GM23338 (cell line): ENCODE results near the gene CDHR3. TPM values are rescaled to one million over a fixed set of nuclear protein-coding genes. Genes with fewer than 3 reads are reported as not detected.

Experiments
- ATAC-seq: fragments of 200-7000 bp; cut with Tn5 transposase; 3 replicates; pipeline ENCODE4 v1.9.1; 2020
- DNase-seq: peaks from one replicate; pipeline ENCODE4 v3.0.0-alpha.2; 2015; ENCODE audit warnings: low spot score
- H2AFZ ChIP-seq: fragments of 200-600 bp; sonication (generic); 2 replicates; pipeline ENCODE4 v1.8.0; 2016; ENCODE audit warnings: antibody characterized with exemption, mild to moderate bottlenecking, moderate library complexity
- H3F3A ChIP-seq: fragments of 200-600 bp; sonication (generic); replicated peaks from 2 replicates; pipeline ENCODE4 v1.8.0; 2017; ENCODE audit warnings: antibody characterized with exemption, mixed run types, low read depth
- H3K27ac ChIP-seq: fragments of 200-600 bp; sonication (generic); 2 replicates; pipeline ENCODE4 v1.6.1; 2016; ENCODE audit warnings: low read depth
- H3K27me3 ChIP-seq: fragments of 200-600 bp; sonication (generic); 2 replicates; pipeline ENCODE4 v1.8.0; 2016; ENCODE audit warnings: mild to moderate bottlenecking, mixed run types, moderate library complexity; ENCODE audit not compliant: insufficient read depth
- H3K36me3 ChIP-seq: fragments of 200-600 bp; sonication (generic); 2 replicates; pipeline ENCODE4 v1.8.0; 2016; ENCODE audit warnings: mild to moderate bottlenecking; ENCODE audit not compliant: insufficient read depth
- H3K4me1 ChIP-seq: fragments of 200-600 bp; sonication (generic); 2 replicates; pipeline ENCODE4 v1.8.0; 2016; ENCODE audit warnings: mild to moderate bottlenecking, moderate library complexity; ENCODE audit not compliant: insufficient read depth
- H3K4me2 ChIP-seq: fragments of 200-600 bp; sonication (generic); 2 replicates; pipeline ENCODE4 v1.7.1; 2017; ENCODE audit warnings: mixed run types
- H3K4me3 ChIP-seq: fragments of 200-600 bp; sonication (generic); 2 replicates; pipeline ENCODE4 v1.6.1; 2016; ENCODE audit warnings: mixed run types
- H3K79me2 ChIP-seq: fragments of 200-600 bp; sonication (generic); replicated peaks from 2 replicates; pipeline ENCODE4 v1.8.0; 2017; ENCODE audit warnings: mild to moderate bottlenecking; ENCODE audit not compliant: insufficient read depth
- H3K9me2 ChIP-seq: fragments of 200-600 bp; sonication (generic); 2 replicates; pipeline ENCODE4 v1.8.0; 2017; ENCODE audit not compliant: insufficient read depth
- H4K20me1 ChIP-seq: fragments of 200-600 bp; sonication (generic); replicated peaks from 2 replicates; pipeline ENCODE4 v1.8.0; 2017; ENCODE audit warnings: mild to moderate bottlenecking; ENCODE audit not compliant: insufficient read depth
- H3K27ac Mint-ChIP-seq: 2 replicates; pipeline ENCODE4 v1.8.0; 2020; ENCODE audit warnings: inconsistent platforms, mild to moderate bottlenecking, moderate library complexity, mixed read lengths
- H3K27me3 Mint-ChIP-seq: 3 replicates; pipeline ENCODE4 v1.8.0; 2022; ENCODE audit warnings: low read depth, mild to moderate bottlenecking, moderate library complexity, mixed read lengths, inconsistent platforms; ENCODE audit not compliant: insufficient read depth, poor library complexity
- H3K36me3 Mint-ChIP-seq: 3 replicates; pipeline ENCODE4 v1.8.0; 2021; ENCODE audit warnings: low read depth, mild to moderate bottlenecking, inconsistent platforms, moderate library complexity, mixed read lengths
- H3K4me1 Mint-ChIP-seq: 3 replicates; pipeline ENCODE4 v1.8.0; 2020; ENCODE audit warnings: mild to moderate bottlenecking, inconsistent platforms, mixed read lengths
- H3K4me3 Mint-ChIP-seq: 3 replicates; pipeline ENCODE4 v1.8.0; 2021; ENCODE audit warnings: moderate library complexity, mild to moderate bottlenecking, inconsistent platforms, mixed read lengths
- H3K9me3 Mint-ChIP-seq: 3 replicates; pipeline ENCODE4 v1.8.0; 2020; ENCODE audit warnings: moderate library complexity, mild to moderate bottlenecking, inconsistent platforms, mixed read lengths
- CTCF ChIP-seq, 2 experiments: fragments of 200-600 bp in 1 of 2; sonication (generic) in 1 of 2; conservative IDR thresholded peaks; 2 replicates each; pipeline versions ENCODE4 v1.5.1 to v1.6.1; 2016 to 2017; ENCODE audit warnings: antibody characterized with exemption in 2 of 2, low read depth in 2 of 2, mild to moderate bottlenecking in 2 of 2, moderate library complexity in 1 of 2
- ETS1 ChIP-seq: IDR thresholded peaks from 2 replicates; pipeline ENCODE4 v1.6.1; 2016; ENCODE audit warnings: antibody characterized with exemption
- EZH2 ChIP-seq: fragments of 200-600 bp; sonication (generic); IDR thresholded peaks from one replicate; pipeline ENCODE4 v1.8.0; 2017; ENCODE audit warnings: antibody characterized with exemption, mild to moderate bottlenecking, low read depth; ENCODE audit not compliant: unreplicated experiment
- JUNB ChIP-seq: IDR thresholded peaks from one replicate; pipeline ENCODE4 v1.6.1; 2016; ENCODE audit warnings: antibody characterized with exemption; ENCODE audit not compliant: unreplicated experiment
- NANOG ChIP-seq: IDR thresholded peaks from 2 replicates; pipeline ENCODE4 v1.6.1; 2016; ENCODE audit warnings: antibody characterized with exemption, borderline replicate concordance
- POLR2AphosphoS5 ChIP-seq: IDR thresholded peaks from 2 replicates; pipeline ENCODE4 v1.6.1; 2016; ENCODE audit warnings: antibody characterized with exemption, low read depth
- STAT1 ChIP-seq: IDR thresholded peaks from one replicate; pipeline ENCODE4 v1.6.1; 2016; ENCODE audit warnings: antibody characterized with exemption; ENCODE audit not compliant: unreplicated experiment
- ZNF114 ChIP-seq: fragments of 250-450 bp; sonication (Bioruptor Pico); IDR thresholded peaks from 2 replicates; pipeline ENCODE4 v1.5.0; 2020; ENCODE audit warnings: mild to moderate bottlenecking, moderate library complexity
- ZNF331 ChIP-seq: fragments of 250-450 bp; sonication (Bioruptor Pico); IDR thresholded peaks from 2 replicates; pipeline ENCODE4 v1.5.0; 2020; ENCODE audit warnings: low read depth, mild to moderate bottlenecking, moderate library complexity
- ZNF462 ChIP-seq: fragments of 250-450 bp; sonication (Bioruptor Pico); IDR thresholded peaks from 2 replicates; pipeline ENCODE4 v1.5.0; 2020; ENCODE audit warnings: mild to moderate bottlenecking, moderate library complexity
- polyA plus RNA-seq: library from polyadenylated mRNA; unstranded; fragments of >200 nt; fragmentation: Nextera tagmentation; extraction: Ambion mirVana; gene quantifications from 2 replicates; pipeline ENCODE4 v1.2.1, GENCODE V29; 2016
- total RNA-seq: library from RNA; depleted of rRNA; stranded (reverse); fragments of >200 nt; shearing (Covaris generic); gene quantifications from 2 replicates; pipeline ENCODE4 v1.2.3, GENCODE V29; 2014

The CDHR3 gene
- total and polyA plus RNA-seq, 2 experiments from 2014 or later: 5.1 to 12.2 TPM

- ATAC-seq (no peak), DNase-seq (no peak)
- Histone ChIP-seq H4K20me1 (no peaks in the 10 kb centered on the region), H3K27me3 (no peaks in the 10 kb centered on the region), H3K79me2 (no peaks in the 10 kb centered on the region), H3K4me2 (no peak overlapping the region), H3K9me2 (peaks cover 2% of the 10 kb centered on the region; the same call in 1 of the 2 replicates), H3K4me1 (peaks cover 33% of the 10 kb centered on the region), H3F3A (no peaks in the 10 kb centered on the region), H3K36me3 (no peaks in the 10 kb centered on the region), H2AFZ (no peak overlapping the region), H3K4me3 (no peak overlapping the region), H3K27ac (no peak overlapping the region)
- TF ChIP-seq STAT1 (no peak), NANOG (no peak), ZNF331 (CRISPR knock-in tag) (no peak), POLR2AphosphoS5 (no peak)
- no peak overlapping the region for H3K4me3 Mint-ChIP-seq
- H3K27ac Mint-ChIP-seq: no peak overlapping the region
- peaks cover 2% of the 10 kb centered on the region for H3K27me3 Mint-ChIP-seq
- H3K4me1 Mint-ChIP-seq: peaks cover 54% of the 10 kb centered on the region
- no peaks in the 10 kb centered on the region for H3K9me3 Mint-ChIP-seq
- no peaks in the 10 kb centered on the region for H3K36me3 Mint-ChIP-seq
Observed at GRCh38 chr7:106017657-106018056, 54.6 kb downstream of the CDHR3 start.

GRCh38 chr7:106018566-106019469 is 55.8 kb downstream of the CDHR3 start:
- no peaks in the 10 kb centered on the region for H3K36me3 Mint-ChIP-seq
- no peak overlapping the region for H3K4me2 ChIP-seq
- no peak overlapping the region for H3K4me3 Mint-ChIP-seq
- no peaks in the 10 kb centered on the region for H3F3A ChIP-seq
- peaks cover 2% of the 10 kb centered on the region for H3K27me3 Mint-ChIP-seq
- no peak for ATAC-seq
- H3K4me3 ChIP-seq: no peak overlapping the region
- peak overlapping the region; percentile 26; the same call in 1 of the 2 replicates for H3K27ac Mint-ChIP-seq
- H3K4me1 ChIP-seq: peaks cover 33% of the 10 kb centered on the region
- peaks cover 50% of the 10 kb centered on the region for H3K4me1 Mint-ChIP-seq
- H3K79me2 ChIP-seq: no peaks in the 10 kb centered on the region
- H2AFZ ChIP-seq: no peak overlapping the region
- no peaks in the 10 kb centered on the region for H3K9me3 Mint-ChIP-seq
- H3K36me3 ChIP-seq: no peaks in the 10 kb centered on the region
- no peaks in the 10 kb centered on the region for H4K20me1 ChIP-seq
- peaks cover 13% of the 10 kb centered on the region; the same call in 1 of the 2 replicates for H3K9me2 ChIP-seq
- H3K27me3 ChIP-seq: no peaks in the 10 kb centered on the region
- DNase-seq: no peak
- no peak overlapping the region for H3K27ac ChIP-seq
- TF ChIP-seq ETS1 (no peak), ZNF462 (CRISPR knock-in tag) (no peak), EZH2 (no peak), NANOG (no peak), POLR2AphosphoS5 (no peak), ZNF114 (CRISPR knock-in tag) (no peak), JUNB (no peak), CTCF (conservative IDR thresholded peaks at IDR 0.05; ENCODE audit: low read depth in 2 of 2) (no peak)
